HG03097 (cell line): Measurements from ENCODE around the gene SSBP3.
"Not testable (repeated sequence)": the region's sequence is repeated elsewhere in the genome, so short reads cannot be mapped to it uniquely, and the experiment has no call there.

Experiments
- ATAC-seq: cut with Tn5 transposase; IDR thresholded peaks from one replicate; pipeline ENCODE4 v1.9.1; 2021; ENCODE audit not compliant: unreplicated experiment, low FRiP score

The SSBP3 gene

GRCh38 chr1:54355931-54356679, 50.1 kb downstream of the SSBP3 start:
- no peak for ATAC-seq

- ATAC-seq: no peak
Observed at GRCh38 chr1:54354899-54355298, 51.3 kb downstream of the SSBP3 start.

GRCh38 chr1:54353959-54354358, 52.2 kb downstream of the SSBP3 start:
- no peak for ATAC-seq

DNA sequence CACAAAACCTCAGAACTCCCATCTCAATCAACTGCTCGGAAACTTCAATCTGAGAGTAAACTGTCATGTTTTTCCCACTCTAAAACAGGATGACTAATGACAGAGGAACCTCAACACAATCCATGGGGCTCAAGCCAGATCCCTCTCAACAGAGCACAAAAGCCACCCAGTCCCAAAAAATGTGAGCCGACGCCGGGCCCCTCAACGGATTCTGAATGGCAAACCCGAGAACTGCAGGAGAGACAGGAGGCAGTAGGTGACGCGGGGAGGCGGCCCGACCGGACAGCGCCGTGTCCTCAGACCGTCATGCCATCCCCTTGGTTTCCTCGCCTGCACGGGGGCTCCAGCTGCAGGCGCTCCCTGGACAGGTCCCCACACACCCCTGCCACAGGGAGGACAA, 53.4 kb downstream of the SSBP3 start:
- no peak for ATAC-seq

- no peak for ATAC-seq
Observed at GRCh38 chr1:54350360-54350759, 55.8 kb downstream of the SSBP3 start.

- no peak for ATAC-seq
Observed at GRCh38 chr1:54348700-54349021, 57.5 kb downstream of the SSBP3 start.

GRCh38 chr1:54347955-54348699, 58.1 kb downstream of the SSBP3 start:
- no peak for ATAC-seq

DNA sequence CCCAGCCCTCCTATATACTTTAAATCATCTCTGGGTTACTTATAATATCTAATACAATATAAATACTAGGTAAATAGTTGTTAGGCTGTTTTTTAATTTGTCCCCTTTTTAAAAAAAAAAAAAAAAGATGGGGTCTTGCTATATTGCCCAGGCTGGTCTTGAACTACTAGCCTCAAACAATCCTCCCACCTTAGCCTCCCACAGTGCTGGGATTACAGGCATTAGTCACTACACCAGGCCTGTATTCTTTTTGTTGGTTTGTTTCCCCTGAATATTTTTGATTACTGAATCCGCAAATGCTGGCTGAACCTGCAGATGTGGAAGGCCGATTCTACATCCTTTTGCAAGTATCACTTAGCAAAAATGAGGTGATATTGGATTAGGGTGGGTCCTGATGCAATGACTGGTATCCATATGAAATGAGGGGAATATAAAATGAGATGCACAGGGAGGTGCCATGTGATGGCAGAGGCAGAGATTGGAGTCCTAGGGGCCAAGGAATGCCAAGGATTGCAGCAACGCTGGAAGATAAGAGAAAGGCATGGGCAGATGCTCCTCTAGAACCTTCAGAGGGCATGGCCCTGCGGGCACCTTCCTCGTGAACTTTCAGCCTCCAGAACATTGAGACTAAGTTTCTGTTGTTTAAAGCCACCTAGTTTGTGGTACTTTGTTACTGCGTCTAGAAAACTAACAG, 58.8 kb downstream of the SSBP3 start:
- ATAC-seq: no peak

DNA sequence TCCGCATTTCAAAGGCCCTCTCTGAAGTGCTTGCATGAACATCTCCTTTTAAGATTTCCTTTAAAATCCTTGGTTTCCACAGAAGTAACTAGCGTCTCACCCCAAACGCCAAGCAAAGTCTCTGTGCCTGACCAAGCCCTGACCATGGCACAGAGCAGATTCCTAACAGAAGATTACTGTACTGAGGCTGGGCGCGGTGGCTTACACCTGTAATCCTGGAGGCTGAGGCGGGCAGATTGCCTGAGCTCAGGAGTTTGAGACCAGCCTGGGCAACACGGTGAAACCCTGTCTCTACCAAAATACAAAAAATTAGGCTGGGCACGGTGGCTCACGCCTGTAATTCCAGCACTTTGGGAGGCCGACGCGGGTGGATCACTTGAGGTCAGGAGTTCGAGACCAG, 60.6 kb downstream of the SSBP3 start:
- not testable (repeated sequence) for ATAC-seq

- ATAC-seq: no peak
Observed at GRCh38 chr1:54345116-54345515, 61.1 kb downstream of the SSBP3 start.

- ATAC-seq: no peak
Observed at GRCh38 chr1:54342742-54343687, 63.2 kb downstream of the SSBP3 start.

DNA sequence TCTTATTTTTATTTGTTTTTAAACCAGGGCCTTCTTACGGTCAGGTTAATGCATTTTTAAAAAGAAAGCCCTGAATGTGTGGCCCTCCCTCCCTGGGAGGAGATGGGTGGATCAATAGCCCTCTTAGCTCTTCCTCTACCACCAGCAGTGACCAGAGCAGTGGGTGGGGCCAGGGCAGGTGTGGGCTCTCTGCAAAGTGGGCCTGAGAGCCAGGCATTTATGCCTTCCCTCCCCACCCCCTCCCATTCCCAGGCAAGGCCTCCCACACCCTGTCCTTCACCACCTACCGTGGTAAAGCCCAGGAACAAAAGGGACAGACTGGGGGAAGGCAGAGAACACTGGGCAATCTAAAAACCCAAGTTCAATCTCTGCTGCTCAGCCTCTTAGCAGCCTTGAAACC, 63.9 kb downstream of the SSBP3 start:
- no peak for ATAC-seq

DNA sequence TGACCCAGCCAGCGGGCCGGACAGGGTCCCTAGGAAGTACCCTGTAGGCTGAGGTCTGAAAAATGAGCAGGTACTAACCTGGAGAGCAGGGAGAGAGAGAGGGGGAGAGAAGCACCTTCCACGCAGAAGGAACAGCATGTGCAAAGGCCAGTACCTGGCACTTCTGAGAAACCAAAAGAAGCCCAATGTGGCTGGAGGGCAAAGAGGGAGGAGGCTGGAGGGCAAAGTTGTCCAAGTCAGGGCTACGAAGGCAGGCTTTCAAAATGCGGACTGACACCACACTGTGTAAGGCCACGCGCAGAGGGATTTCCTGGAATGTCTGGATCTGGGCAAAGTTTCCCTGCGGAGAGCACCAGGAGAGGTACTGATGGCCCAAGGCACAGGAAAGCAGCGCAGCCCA, 64.4 kb downstream of the SSBP3 start:
- no peak for ATAC-seq

GRCh38 chr1:54340878-54341277, 65.3 kb downstream of the SSBP3 start:
- ATAC-seq: no peak

DNA sequence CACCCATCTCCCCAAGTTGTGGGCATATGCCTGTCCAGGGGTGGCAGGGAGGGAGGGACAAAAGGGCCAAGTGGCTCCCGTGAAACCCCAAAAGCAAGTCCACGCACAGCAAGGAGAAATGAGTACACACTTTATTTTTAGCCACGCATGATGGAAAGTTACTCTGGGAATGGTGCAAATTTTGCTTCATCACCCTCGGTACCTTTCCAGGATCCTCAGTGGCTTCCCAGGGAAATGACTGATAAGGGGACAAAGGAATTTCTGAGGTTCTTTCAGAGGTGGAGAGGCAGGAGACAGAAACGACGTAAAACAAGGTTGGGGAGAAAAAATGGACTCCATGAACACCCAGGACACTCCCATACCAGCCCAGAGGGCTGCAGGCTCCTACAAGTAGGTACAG, 65.8 kb downstream of the SSBP3 start:
- ATAC-seq: no peak

- ATAC-seq: no peak
Observed at GRCh38 chr1:54339126-54339525, 67.1 kb downstream of the SSBP3 start.

GRCh38 chr1:54338464-54338863, 67.7 kb downstream of the SSBP3 start:
- ATAC-seq: no peak

DNA sequence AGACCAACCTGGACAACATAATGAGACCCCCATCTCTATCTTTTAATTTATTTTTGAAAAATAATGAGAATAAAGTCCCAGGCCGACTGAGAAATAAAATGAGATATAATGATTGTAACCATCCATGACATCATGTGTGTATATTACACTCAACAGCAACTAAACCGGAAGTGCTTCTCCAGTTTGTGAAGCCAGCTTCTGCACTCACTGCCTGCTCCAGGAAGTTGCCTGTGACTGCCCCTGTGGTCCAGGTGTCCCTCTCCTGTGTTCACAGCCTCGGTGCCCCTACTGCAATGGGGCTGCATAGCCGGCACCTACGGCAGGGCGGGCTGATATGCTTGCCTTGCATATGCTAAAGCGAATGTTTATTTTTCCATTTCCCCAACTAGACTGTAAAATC, 68.3 kb downstream of the SSBP3 start:
- no peak for ATAC-seq

DNA sequence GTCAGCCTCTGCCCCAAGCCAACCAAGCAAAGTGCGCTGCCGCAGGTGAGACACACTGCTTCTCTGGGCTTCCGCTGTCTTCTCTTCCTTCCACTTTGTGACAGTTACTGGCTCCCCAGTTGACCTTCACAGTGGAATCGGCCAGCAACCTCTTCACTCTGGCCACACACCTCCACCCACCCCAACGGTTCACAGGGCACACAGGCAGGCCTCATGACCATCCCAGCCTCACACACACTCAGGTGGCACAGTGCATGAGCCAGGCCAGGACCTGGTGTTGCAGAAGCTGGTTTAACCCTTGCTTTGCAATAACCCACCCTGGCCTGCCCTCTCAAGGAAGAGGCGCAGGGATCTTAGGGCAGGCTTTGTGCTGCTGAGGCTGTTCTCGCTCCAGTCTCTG, 69.2 kb downstream of the SSBP3 start:
- ATAC-seq: no peak

DNA sequence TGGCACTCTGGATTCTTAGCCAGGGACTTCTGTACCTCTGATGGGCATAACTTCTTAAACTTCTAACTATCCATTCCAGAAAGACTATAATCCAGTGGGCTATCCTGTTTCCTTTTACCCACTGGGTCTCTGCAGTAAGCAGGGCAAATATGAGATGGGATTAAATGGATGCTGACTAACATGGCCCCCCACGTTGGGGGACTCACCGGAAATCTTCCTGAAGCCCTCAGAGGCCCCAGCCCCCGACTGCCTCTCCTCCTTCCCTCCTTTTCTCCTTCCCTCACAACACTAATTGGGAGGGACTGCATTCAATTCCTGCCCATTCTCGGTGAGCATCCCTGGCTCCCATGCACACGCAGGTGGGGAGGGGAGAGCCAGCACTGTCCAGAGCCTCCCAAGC, 70.1 kb downstream of the SSBP3 start:
- no peak for ATAC-seq

- no peak for ATAC-seq
Observed at GRCh38 chr1:54335755-54336108, 70.5 kb downstream of the SSBP3 start.
